Transverse colon (tissue), 4 donors: ENCODE measurements around the gene C17orf78.

ENCODE experiments used
- EP300 ChIP-seq: sonication (generic); formaldehyde crosslinking; IDR thresholded peaks from one replicate; pipeline ENCODE4 v1.6.1; 2017; ENCODE audit warnings: antibody characterized with exemption, low read depth
- POLR2A ChIP-seq: fragments of 450-650 bp; IDR thresholded peaks from one replicate; pipeline ENCODE4 v1.6.1; 2016; ENCODE audit warnings: antibody characterized with exemption, mild to moderate bottlenecking, moderate library complexity
- POLR2AphosphoS5 ChIP-seq, 3 donors: sonication (generic); formaldehyde crosslinking; IDR thresholded peaks; one replicate each; pipeline ENCODE4 v1.6.1; 2016; ENCODE audit warnings: antibody characterized with exemption in 3 of 3
- TF ChIP-seq, protein P1 (sequence below), 5 experiments: fragments of 200-600 bp in 3 of 5; fragments of 450-650 bp in 2 of 5; sonication (generic) in 3 of 5; IDR thresholded peaks; 1 replicate in 2 of 5; 2 replicates in 3 of 5; pipeline ENCODE4 v1.5.1; 2016 to 2017; ENCODE audit warnings: antibody characterized with exemption in 5 of 5, inconsistent platforms in 3 of 5, mild to moderate bottlenecking in 2 of 5, moderate library complexity in 1 of 5

DNA sequence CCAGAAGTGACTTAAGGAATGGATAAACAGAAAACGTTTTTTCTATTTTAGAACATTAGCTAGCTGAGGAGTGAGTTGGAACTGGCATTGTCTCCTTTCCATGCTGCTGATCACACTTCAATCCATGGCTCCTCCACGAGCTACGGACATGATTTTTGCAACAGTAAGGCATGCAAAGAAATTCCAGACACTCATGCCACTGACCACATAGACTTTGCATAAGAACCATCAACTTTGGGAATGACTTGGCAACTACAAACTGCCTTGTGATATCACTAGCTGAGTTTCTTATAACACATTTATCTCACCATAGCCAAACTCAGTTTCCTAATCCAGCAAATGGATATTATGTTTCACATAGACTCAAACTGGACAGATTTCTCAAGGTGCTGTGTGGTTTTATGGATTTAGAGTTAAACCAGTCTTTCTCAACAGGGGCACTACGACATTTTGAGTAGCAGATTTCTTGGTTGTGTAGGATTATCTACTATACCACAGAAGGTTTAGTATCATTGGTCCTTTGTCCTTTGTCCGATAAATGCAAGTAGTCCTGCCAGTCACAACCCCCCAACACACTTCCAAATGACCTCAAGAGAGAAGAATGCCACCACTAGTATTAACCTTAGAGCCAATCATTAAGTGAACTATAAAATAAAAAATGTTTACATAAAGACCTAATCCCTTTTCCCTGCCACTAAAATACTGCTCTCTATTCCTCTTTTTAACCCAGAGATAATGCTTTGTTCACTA lies 48.3 kb upstream of the C17orf78 start:
- TF ChIP-seq, protein P1, sequence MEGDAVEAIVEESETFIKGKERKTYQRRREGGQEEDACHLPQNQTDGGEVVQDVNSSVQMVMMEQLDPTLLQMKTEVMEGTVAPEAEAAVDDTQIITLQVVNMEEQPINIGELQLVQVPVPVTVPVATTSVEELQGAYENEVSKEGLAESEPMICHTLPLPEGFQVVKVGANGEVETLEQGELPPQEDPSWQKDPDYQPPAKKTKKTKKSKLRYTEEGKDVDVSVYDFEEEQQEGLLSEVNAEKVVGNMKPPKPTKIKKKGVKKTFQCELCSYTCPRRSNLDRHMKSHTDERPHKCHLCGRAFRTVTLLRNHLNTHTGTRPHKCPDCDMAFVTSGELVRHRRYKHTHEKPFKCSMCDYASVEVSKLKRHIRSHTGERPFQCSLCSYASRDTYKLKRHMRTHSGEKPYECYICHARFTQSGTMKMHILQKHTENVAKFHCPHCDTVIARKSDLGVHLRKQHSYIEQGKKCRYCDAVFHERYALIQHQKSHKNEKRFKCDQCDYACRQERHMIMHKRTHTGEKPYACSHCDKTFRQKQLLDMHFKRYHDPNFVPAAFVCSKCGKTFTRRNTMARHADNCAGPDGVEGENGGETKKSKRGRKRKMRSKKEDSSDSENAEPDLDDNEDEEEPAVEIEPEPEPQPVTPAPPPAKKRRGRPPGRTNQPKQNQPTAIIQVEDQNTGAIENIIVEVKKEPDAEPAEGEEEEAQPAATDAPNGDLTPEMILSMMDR (IDR thresholded peaks at IDR 0.05), result no peak
- TF ChIP-seq EP300, result no peak
- TF ChIP-seq POLR2AphosphoS5 (IDR thresholded peaks at IDR 0.05), result no peak
- no peak for TF ChIP-seq POLR2A
